K562 (cell line): ENCODE data around the gene C10orf105. TPM values are rescaled to one million over a fixed set of nuclear protein-coding genes. Genes with fewer than 3 reads are reported as not detected.

Experiments used
- ATAC-seq: fragments of 200-7000 bp; cut with Tn5 transposase; 3 replicates; pipeline ENCODE4 v1.9.1; 2020; ENCODE audit warnings: moderate library complexity
- BruUV-seq: library from RNA; stranded (reverse); fragments of 400-500 nt; replicated peaks from 2 replicates; lab custom pipeline; 2021; lab: Mats Ljungman, UMichigan
- CTCF ChIA-PET: fragments of 300-600 bp; formaldehyde crosslinking; extraction: SDS; loops from one replicate; lab custom pipeline; 2021; ENCODE audit warnings: low intra/inter-chr PET ratio; lab: Yijun Ruan, JAX
- POLR2A ChIA-PET: fragments of 300-600, 350-650 bp; sonication (Branson Sonifier 250); formaldehyde crosslinking; extraction: SDS; loops from one replicate; lab custom pipeline; 2021; ENCODE audit warnings: antibody characterized with exemption, inconsistent platforms; lab: Yijun Ruan, JAX
- DNase-seq, 4 experiments: peaks; one replicate each; pipeline versions ENCODE4 v3.0.0 to v3.0.0-alpha.2; 2011 to 2018; ENCODE audit warnings: low spot score in 3 of 4, mixed read lengths in 3 of 4; ENCODE audit errors: extremely low read depth in 1 of 4
- FAIRE-seq: peaks from 2 replicates; lab custom pipeline; 2011; peaks lifted over from hg19 to GRCh38; lab: Jason Lieb, UNC
- H2AFZ ChIP-seq: 2 replicates; pipeline ENCODE4 v1.6.0; 2011; ENCODE audit warnings: low read depth, low read length, control low read depth, inconsistent platforms
- H3K27ac ChIP-seq: fragments of 200-600 bp; 3 replicates; pipeline ENCODE4 v1.8.0; 2011; ENCODE audit warnings: low read depth, mild to moderate bottlenecking, control low read depth, inconsistent platforms, low read length, moderate library complexity, mixed read lengths; ENCODE audit errors: extremely low read depth
- H3K27me3 ChIP-seq, 2 experiments: fragments of 300-600 bp in 1 of 2; 2 replicates in 1 of 2; 3 replicates in 1 of 2; pipeline versions ENCODE4 v1.6.0 to v1.8.0; 2011; ENCODE audit warnings: inconsistent platforms in 2 of 2, low read length in 2 of 2, mild to moderate bottlenecking in 1 of 2, mixed read lengths in 1 of 2, moderate library complexity in 1 of 2; ENCODE audit not compliant: control insufficient read depth in 2 of 2, insufficient read depth in 2 of 2
- H3K36me3 ChIP-seq: fragments of 300-600 bp; 3 replicates; pipeline ENCODE4 v1.8.0; 2011; ENCODE audit warnings: mild to moderate bottlenecking, low read length, inconsistent platforms; ENCODE audit not compliant: control insufficient read depth, insufficient read depth
- H3K4me1 ChIP-seq, 2 experiments: fragments of 200-600 bp in 1 of 2; replicated peaks in 1 of 2; 2 replicates in 1 of 2; 3 replicates in 1 of 2; pipeline versions ENCODE4 v1.5.1 to v1.8.0; 2011; ENCODE audit warnings: inconsistent platforms in 2 of 2, low read length in 2 of 2, mild to moderate bottlenecking in 1 of 2, mixed read lengths in 1 of 2, moderate library complexity in 1 of 2; ENCODE audit not compliant: control insufficient read depth in 2 of 2, insufficient read depth in 2 of 2
- H3K4me2 ChIP-seq: 2 replicates; pipeline ENCODE4 v1.6.1; 2011; ENCODE audit warnings: low read length, control low read depth, inconsistent platforms, mixed read lengths; ENCODE audit not compliant: insufficient read depth
- H3K4me3 ChIP-seq: fragments of 200-600 bp; sonication (generic), shearing (Covaris generic); 2 replicates; pipeline ENCODE4 v1.5.1; 2016; ENCODE audit warnings: control low read depth, inconsistent platforms
- H3K79me2 ChIP-seq: fragments of 200-600 bp; 3 replicates; pipeline ENCODE4 v1.8.0; 2011; ENCODE audit warnings: low read length, inconsistent platforms; ENCODE audit not compliant: control insufficient read depth, insufficient read depth
- H3K9ac ChIP-seq, 2 experiments: 2 replicates each; pipeline versions ENCODE4 v1.6.0 to v1.6.1; 2011; ENCODE audit warnings: low read depth in 2 of 2, low read length in 2 of 2, control low read depth in 1 of 2, inconsistent platforms in 1 of 2, mild to moderate bottlenecking in 1 of 2, mixed read lengths in 1 of 2; ENCODE audit not compliant: insufficient read depth in 1 of 2
- H3K9me1 ChIP-seq: one replicate; pipeline ENCODE4 v1.6.0; 2011; ENCODE audit warnings: inconsistent platforms, mild to moderate bottlenecking, low read length, moderate library complexity; ENCODE audit not compliant: control insufficient read depth, insufficient read depth
- H3K9me3 ChIP-seq: replicated peaks from 2 replicates; pipeline ENCODE4 v1.5.1; 2011; ENCODE audit warnings: low read depth, low read length, inconsistent platforms; ENCODE audit not compliant: control insufficient read depth, insufficient read depth
- H4K20me1 ChIP-seq: replicated peaks from 2 replicates; pipeline ENCODE4 v1.6.1; 2011; ENCODE audit warnings: low read length, inconsistent platforms, mixed read lengths; ENCODE audit not compliant: control insufficient read depth, insufficient read depth
- FOSL1 ChIP-seq: fragments of 200-800 bp; sonication (Bioruptor generic); conservative IDR thresholded peaks from 2 replicates; pipeline ENCODE4 v1.6.1; 2016; ENCODE audit warnings: missing genetic modification characterization, missing compliant biosample characterization
- MAFF ChIP-seq: IDR thresholded peaks from 2 replicates; pipeline ENCODE4 v1.6.1; 2012; ENCODE audit warnings: low read length, improper control_type of control experiment
- NFE2 ChIP-seq: IDR thresholded peaks from 2 replicates; pipeline ENCODE4 v1.6.1; 2014; ENCODE audit warnings: antibody characterized with exemption, low read depth
- PHTF2 ChIP-seq: fragments of 250-450 bp; sonication (Bioruptor Pico); IDR thresholded peaks from 2 replicates; pipeline ENCODE4 v1.5.0; 2021; ENCODE audit warnings: mild to moderate bottlenecking
- SMAD2 ChIP-seq: fragments of 150-350 bp; IDR thresholded peaks from 2 replicates; pipeline ENCODE4 v1.6.1; 2014; ENCODE audit warnings: low read depth, mild to moderate bottlenecking, low read length
- ZNF124 ChIP-seq: sonication (generic); formaldehyde crosslinking; IDR thresholded peaks from 2 replicates; pipeline ENCODE4 v1.8.1; 2022; ENCODE audit warnings: missing genetic modification reagents
- WGBS: fragments of 100-300 bp; shearing (Covaris generic); methylation state at CpG from one replicate; pipeline ENCODE4 v1.1.6; 2016; ENCODE audit warnings: low coverage, mixed read lengths; ENCODE audit not compliant: insufficient coverage; ENCODE audit errors: missing lambda C conversion rate; 5-methylcytosine and 5-hydroxymethylcytosine counted together
- in situ Hi-C: fragments of 300-500 bp; cut with MboI; formaldehyde crosslinking; loops from 4 replicates; pipeline ENCODE4 v1.15.0; 2018; ENCODE audit warnings: inconsistent platforms, mixed read lengths
- intact Hi-C: fragments of 100-400 bp; cut with micrococcal nuclease; formaldehyde crosslinking; loops from 2 replicates; pipeline ENCODE4 v1.14.2; 2022
- polyA plus RNA-seq, 8 experiments: library from polyadenylated mRNA; depleted of rRNA in 4 of 8; stranded (reverse) in 5 of 8; unstranded in 3 of 8; fragments of >200 nt; fragmentation: Nextera tagmentation in 2 of 8; fragmentation: Illumina TruSeq in 1 of 8; extraction: Ambion mirVana in 2 of 8; extraction: Trizol in 1 of 8; gene quantifications; 2 replicates each; pipeline versions ENCODE4 v1.2.1 to v1.2.3, GENCODE V29; 2011 to 2014; ENCODE audit warnings: inconsistent platforms in 1 of 8, missing spikeins in 1 of 8
- total RNA-seq, 7 experiments: library from RNA; depleted of rRNA in 6 of 7; stranded (reverse); fragments of >200 nt in 6 of 7; fragmentation: Illumina TruSeq in 2 of 7; extraction: Trizol in 2 of 7; gene quantifications; 2 replicates each; pipeline versions ENCODE4 v1.2.1 to v1.2.3, GENCODE V29; 2011 to 2021; ENCODE audit warnings: low replicate concordance in 1 of 7
- TF ChIP-seq, protein P1 (sequence below): sonication (generic); IDR thresholded peaks from 2 replicates; pipeline ENCODE4 v1.6.1; 2016
- TF ChIP-seq, protein P2 (sequence below): fragments of 450-650 bp; IDR thresholded peaks from 2 replicates; pipeline ENCODE4 v1.6.1; 2016
- TF ChIP-seq, protein P3 (sequence below): sonication (generic); formaldehyde crosslinking; IDR thresholded peaks from 2 replicates; pipeline ENCODE4 v1.8.0; 2022; ENCODE audit warnings: missing genetic modification reagents, mild to moderate bottlenecking, borderline replicate concordance
- TF ChIP-seq, protein P4 (sequence below): fragments of 450-650 bp; IDR thresholded peaks from 2 replicates; pipeline ENCODE4 v1.6.1; 2016; ENCODE audit warnings: mild to moderate bottlenecking
- TF ChIP-seq, protein P5 (sequence below), 2 experiments: fragments of 450-650 bp; conservative IDR thresholded peaks; 2 replicates each; pipeline ENCODE4 v1.6.1; 2017; ENCODE audit warnings: mild to moderate bottlenecking in 2 of 2, moderate library complexity in 2 of 2
- TF ChIP-seq, protein P6 (sequence below): sonication (generic); formaldehyde crosslinking; IDR thresholded peaks from 2 replicates; pipeline ENCODE4 v1.8.1; 2022; ENCODE audit warnings: missing genetic modification reagents
- TF ChIP-seq, protein P7 (sequence below): fragments of 250-450 bp; sonication (Bioruptor Pico); IDR thresholded peaks from 2 replicates; pipeline ENCODE4 v1.8.0; 2022; ENCODE audit warnings: moderate library complexity, mild to moderate bottlenecking, inconsistent platforms

Gene C10orf105
- total and polyA plus RNA-seq, 9 of the 15 experiments (the other 6 are each of a cell fraction or from before 2014, with no cell fraction given): 0.03 to 0.25 (median 0.04) TPM; not detected in 3

DNA sequence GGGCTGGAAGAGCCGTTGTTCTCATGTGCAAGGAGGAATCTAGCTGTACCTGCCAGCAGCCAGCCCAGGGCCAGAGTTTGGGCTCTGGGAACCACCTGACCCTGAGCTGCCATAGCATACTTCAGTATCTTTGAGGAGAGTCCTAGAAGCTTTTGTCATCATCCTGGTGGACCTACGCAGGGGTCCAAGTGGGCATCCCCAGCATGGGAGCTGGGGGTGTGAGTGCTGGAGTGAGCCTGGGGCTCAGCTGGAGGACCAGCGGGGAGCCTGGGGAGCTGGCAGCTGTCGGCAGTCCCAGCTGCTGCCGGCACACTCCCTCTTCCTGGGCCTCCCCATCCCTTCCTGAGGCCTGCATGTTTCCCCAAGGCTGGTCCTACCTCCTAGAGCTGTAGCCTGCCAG is 32.5 kb downstream of the C10orf105 start:
- Histone ChIP-seq H3K79me2 (no peaks in the 10 kb centered on the region), H3K4me2 (no peak overlapping the region), H3K4me3 (no peak overlapping the region), H4K20me1 (no peaks in the 10 kb centered on the region), H3K9me1 (no peaks in the 10 kb centered on the region), H3K27me3 (no peaks in the 10 kb centered on the region), H3K9me3 (peaks cover 3% of the 10 kb centered on the region; the same call in 1 of the 2 replicates), H3K36me3 (no peaks in the 10 kb centered on the region), H3K27ac (no peak overlapping the region), H3K9ac (peak overlapping the region in 1 of 2 experiments; percentile 39; a peak in 1 of 4 replicates), H2AFZ (no peak overlapping the region), H3K4me1 (peaks cover 9 to 26% of the 10 kb centered on the region in 2 experiments)
- ATAC-seq (no peak), DNase-seq (no peak), FAIRE-seq (no peak)
- in situ Hi-C loops (no loop called here), intact Hi-C loops (no loop called here)
- ChIA-PET POLR2A (interaction anchor here (0.6 to 1.7 kb wide), 7 partner anchors 10 to 1303 kb away, joined by 3 to 4 read pairs (median 3); no protein-coding TSS in a partner anchor), CTCF (no interaction called here)
- BruUV-seq: no TSS peak
- no peak for TF ChIP-seq MAFF
- TF ChIP-seq, protein P1, sequence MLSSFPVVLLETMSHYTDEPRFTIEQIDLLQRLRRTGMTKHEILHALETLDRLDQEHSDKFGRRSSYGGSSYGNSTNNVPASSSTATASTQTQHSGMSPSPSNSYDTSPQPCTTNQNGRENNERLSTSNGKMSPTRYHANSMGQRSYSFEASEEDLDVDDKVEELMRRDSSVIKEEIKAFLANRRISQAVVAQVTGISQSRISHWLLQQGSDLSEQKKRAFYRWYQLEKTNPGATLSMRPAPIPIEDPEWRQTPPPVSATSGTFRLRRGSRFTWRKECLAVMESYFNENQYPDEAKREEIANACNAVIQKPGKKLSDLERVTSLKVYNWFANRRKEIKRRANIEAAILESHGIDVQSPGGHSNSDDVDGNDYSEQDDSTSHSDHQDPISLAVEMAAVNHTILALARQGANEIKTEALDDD: no peak
- TF ChIP-seq, protein P2, sequence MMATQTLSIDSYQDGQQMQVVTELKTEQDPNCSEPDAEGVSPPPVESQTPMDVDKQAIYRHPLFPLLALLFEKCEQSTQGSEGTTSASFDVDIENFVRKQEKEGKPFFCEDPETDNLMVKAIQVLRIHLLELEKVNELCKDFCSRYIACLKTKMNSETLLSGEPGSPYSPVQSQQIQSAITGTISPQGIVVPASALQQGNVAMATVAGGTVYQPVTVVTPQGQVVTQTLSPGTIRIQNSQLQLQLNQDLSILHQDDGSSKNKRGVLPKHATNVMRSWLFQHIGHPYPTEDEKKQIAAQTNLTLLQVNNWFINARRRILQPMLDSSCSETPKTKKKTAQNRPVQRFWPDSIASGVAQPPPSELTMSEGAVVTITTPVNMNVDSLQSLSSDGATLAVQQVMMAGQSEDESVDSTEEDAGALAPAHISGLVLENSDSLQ: no peak
- TF ChIP-seq, protein P3, sequence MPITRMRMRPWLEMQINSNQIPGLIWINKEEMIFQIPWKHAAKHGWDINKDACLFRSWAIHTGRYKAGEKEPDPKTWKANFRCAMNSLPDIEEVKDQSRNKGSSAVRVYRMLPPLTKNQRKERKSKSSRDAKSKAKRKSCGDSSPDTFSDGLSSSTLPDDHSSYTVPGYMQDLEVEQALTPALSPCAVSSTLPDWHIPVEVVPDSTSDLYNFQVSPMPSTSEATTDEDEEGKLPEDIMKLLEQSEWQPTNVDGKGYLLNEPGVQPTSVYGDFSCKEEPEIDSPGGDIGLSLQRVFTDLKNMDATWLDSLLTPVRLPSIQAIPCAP (CRISPR knock-in tag): no peak
- no peak for TF ChIP-seq ZNF124 (CRISPR knock-in tag)
- TF ChIP-seq, protein P4, sequence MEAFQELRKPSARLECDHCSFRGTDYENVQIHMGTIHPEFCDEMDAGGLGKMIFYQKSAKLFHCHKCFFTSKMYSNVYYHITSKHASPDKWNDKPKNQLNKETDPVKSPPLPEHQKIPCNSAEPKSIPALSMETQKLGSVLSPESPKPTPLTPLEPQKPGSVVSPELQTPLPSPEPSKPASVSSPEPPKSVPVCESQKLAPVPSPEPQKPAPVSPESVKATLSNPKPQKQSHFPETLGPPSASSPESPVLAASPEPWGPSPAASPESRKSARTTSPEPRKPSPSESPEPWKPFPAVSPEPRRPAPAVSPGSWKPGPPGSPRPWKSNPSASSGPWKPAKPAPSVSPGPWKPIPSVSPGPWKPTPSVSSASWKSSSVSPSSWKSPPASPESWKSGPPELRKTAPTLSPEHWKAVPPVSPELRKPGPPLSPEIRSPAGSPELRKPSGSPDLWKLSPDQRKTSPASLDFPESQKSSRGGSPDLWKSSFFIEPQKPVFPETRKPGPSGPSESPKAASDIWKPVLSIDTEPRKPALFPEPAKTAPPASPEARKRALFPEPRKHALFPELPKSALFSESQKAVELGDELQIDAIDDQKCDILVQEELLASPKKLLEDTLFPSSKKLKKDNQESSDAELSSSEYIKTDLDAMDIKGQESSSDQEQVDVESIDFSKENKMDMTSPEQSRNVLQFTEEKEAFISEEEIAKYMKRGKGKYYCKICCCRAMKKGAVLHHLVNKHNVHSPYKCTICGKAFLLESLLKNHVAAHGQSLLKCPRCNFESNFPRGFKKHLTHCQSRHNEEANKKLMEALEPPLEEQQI: no peak
- TF ChIP-seq PHTF2 (CRISPR knock-in tag): no peak
- TF ChIP-seq NFE2: no peak
- TF ChIP-seq, protein P5, sequence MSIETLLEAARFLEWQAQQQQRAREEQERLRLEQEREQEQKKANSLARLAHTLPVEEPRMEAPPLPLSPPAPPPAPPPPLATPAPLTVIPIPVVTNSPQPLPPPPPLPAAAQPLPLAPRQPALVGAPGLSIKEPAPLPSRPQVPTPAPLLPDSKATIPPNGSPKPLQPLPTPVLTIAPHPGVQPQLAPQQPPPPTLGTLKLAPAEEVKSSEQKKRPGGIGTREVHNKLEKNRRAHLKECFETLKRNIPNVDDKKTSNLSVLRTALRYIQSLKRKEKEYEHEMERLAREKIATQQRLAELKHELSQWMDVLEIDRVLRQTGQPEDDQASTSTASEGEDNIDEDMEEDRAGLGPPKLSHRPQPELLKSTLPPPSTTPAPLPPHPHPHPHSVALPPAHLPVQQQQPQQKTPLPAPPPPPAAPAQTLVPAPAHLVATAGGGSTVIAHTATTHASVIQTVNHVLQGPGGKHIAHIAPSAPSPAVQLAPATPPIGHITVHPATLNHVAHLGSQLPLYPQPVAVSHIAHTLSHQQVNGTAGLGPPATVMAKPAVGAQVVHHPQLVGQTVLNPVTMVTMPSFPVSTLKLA (conservative IDR thresholded peaks at IDR 0.05): no peak
- TF ChIP-seq, protein P6, sequence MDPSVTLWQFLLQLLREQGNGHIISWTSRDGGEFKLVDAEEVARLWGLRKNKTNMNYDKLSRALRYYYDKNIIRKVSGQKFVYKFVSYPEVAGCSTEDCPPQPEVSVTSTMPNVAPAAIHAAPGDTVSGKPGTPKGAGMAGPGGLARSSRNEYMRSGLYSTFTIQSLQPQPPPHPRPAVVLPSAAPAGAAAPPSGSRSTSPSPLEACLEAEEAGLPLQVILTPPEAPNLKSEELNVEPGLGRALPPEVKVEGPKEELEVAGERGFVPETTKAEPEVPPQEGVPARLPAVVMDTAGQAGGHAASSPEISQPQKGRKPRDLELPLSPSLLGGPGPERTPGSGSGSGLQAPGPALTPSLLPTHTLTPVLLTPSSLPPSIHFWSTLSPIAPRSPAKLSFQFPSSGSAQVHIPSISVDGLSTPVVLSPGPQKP (CRISPR knock-in tag): no peak
- no peak for TF ChIP-seq SMAD2
- no peak for TF ChIP-seq FOSL1 (tag)
- TF ChIP-seq, protein P7, sequence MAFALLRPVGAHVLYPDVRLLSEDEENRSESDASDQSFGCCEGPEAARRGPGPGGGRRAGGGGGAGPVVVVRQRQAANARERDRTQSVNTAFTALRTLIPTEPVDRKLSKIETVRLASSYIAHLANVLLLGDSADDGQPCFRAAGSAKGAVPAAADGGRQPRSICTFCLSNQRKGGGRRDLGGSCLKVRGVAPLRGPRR (CRISPR knock-in tag): no peak
- 47% methylated on average over 4 of the region's 5 CpGs for WGBS
